IPS-NIHi7 (cell line): ENCODE measurements around the gene NPHS1.
"Not testable (repeated sequence)": the region's sequence is repeated elsewhere in the genome, so short reads cannot be mapped to it uniquely, and the experiment has no call there.

Source experiments
- DNase-seq: peaks from one replicate; pipeline ENCODE4 v3.0.0; 2012; ENCODE audit warnings: mixed read lengths; ENCODE audit errors: extremely low spot score

The NPHS1 gene

GRCh38 chr19:35848486-35848885, 3.8 kb downstream of the NPHS1 start:
- DNase-seq: no peak

DNA sequence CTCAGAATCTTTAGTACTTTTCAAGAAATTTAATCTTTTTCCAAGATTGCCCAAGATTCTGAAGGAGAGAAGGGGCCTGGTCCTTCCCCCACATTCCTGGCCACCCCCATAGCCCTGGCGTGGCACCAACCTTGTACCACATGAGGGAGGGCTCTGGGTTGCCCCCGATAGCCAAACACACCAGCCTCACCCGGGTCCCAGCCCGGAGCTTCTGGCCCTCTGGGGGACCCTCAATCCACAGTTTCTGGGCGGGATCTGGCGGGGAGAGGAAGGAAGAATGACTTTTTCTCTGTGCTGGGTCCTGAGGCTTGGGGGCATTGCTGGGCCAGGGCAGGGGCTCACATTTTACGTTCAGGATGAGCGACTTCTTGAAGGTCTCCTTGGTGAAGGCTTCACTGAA, 4.4 kb downstream of the NPHS1 start:
- no peak for DNase-seq

- DNase-seq: peak; percentile 63
These were observed 6.2 kb downstream of the NPHS1 start for GRCh38 chr19:35846038-35846668.

DNA sequence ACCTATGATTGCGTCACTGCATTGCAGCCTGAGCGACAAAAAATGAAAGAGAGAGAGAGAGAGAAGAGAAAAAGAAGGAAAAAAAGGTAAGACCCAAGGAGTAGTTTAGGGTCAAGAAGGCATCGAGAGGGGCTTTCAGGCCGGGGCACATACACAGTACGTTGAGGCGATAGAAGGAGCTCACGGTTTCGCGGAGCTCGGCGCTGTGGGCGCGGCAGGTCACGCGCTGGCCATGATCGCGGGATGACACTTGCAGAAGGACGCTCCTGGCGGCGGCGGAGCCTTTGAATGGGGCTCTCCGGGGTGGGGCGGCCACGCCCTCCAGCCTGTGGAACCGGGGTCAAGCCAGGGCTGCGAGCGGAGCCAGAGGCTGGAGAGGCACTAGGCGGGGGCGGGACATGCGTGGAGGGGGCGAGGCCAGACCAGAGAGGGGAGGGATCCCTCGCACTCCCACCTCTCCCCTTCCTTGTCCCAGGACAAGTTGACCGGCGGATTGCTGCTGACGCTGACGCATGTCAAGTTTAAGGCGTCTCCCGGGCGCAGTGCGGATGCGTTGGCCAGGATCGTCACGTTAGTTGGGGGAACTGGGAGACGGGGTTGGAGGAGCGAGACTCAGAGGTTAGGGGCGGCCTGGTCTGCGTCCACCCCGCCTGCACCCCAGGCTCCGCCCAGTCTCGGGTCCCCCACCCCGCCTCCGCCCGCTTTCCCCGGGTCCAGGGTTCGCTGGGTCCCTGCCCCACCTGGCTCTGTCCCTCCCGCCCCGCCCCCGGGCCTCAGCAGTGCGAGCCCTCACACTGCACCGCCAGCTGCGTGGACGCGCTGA, 6.9 kb downstream of the NPHS1 start:
- peak; percentile 48 for DNase-seq

GRCh38 chr19:35844482-35845214, 7.7 kb downstream of the NPHS1 start:
- no peak for DNase-seq

GRCh38 chr19:35843676-35844481, 8.4 kb downstream of the NPHS1 start:
- DNase-seq: peak; percentile 96

DNA sequence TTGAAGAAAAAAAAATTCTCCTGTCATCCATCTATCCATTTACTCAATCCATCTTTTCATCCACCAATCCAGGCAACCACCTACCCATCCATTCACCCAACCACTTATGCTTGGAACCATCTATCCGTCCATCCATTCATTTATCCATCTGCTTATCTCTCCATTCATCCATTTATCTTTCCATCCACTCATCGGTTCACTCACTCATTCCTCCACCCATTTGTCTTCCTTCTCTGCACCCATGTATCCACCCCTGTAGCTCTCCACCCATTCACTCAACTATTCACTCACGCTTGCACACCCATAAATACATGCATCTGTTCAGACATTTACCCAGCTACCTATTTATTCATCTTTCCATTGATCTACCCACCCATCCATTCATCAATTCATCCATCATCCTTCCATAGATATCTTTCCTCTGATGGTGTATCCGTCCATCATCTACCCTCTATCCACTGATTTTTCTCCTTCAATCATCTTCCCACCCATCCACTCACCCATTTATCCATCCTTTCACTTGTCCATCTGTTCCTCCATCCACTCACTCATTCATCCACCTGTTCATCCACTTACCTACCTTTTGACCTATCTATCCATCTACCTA, 9.5 kb downstream of the NPHS1 start:
- no peak for DNase-seq

DNA sequence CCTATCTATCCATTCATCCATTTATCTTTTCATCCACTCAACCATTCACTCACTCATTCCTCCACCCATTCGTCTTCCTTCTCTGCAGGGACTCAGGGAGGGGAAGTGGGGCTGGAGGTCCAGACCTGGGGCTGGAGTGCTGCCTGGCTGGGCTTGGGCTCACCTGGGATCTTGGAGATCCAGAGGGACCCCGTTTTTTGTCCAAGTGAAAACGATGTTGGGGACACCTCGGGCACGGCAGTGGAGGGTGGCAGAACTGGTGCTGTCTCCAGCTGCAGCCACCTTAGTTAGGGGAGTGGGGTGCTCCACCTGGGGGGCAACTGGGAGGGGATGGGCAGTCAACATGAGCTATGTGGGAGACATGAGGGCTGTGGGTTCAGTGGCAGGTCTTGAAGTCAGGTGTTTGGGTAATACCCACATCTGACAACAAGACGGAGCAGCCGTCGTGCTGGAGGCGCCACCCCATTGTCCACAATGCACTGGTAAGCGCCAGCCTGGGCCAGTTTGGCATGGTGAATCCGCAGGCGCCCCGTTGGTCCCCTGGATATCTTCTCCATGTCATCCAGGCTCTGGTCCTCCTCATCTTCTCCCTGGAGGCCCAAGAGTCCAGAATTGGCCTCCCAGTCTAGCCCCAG, 10.2 kb downstream of the NPHS1 start:
- no peak for DNase-seq

DNA sequence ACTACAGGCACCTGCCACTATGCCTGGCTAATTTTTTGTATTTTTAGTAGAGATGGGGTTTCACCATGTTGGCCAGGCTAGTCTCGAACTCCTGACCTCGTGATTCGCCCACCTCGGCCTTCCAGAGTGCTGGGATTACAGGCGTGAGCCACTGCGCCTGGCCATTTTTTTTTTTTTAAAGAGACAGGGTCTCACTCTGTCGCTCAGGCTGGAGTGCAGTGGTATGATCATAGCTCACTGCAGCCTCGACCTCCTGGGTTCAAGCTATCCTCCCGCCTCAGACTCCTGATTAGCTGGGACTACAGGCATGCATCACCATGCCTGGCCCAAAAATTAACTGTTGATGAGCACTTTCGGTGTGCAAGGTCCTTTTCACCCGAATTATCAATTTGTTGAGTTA, 16.2 kb downstream of the NPHS1 start:
- not testable (repeated sequence) for DNase-seq

DNA sequence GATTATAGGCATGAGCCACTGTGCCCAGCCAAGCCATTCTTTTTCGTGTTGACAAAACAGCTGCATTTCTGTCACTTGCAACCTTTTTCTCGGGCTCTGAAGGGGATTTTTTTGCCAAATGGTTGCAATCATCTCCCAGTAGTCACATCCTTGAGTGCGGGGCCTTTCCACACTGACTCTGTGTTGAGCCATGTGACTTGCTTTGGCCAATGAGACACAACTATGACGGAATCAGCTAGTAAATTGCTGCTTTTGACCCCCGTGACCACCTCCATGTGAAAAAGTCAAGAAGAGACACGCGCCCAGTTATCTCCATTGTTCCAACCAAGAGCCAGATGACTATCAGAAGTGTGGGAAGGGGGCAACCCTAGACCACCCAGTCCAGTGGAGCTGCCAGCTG, 18.3 kb downstream of the NPHS1 start:
- DNase-seq: no peak

DNA sequence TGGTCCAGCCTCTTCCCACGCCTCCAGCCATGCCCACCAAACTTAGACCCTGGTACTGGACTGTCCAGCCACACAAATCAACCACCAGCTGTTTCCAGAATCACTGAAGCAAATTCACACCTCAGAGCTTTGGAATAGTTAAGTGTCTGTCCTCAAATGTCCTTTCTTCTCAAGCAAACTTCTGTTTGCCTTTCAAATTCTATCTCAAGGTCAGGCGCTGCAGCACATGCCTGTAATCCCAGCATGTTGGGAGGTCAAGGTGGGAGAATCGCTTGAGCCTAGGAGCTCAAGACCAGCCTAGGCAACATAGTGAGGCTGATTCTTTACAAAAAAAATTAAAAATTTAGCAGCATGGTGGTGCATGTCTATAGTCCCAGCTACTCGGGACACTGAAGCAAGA, 20.2 kb downstream of the NPHS1 start:
- DNase-seq: no peak

DNA sequence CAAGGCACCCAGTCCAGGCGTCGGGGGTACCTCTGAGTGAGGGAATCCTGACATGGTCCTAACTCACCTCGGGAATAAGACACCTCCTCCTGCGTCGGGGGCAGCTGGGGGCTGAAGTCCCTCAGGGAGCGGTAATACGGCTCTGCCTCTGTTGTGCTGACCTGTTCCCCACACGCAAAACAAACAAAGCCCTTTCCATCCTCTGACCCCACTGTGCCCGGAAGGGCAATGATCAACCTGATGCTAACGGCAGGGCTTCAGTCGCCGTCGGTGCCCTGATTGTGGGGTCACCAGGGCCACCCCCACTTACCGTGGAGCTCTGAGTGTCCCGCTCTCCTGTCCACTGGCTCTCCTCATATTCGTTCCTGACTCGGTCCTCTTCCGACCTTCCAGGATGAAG, 21.3 kb downstream of the NPHS1 start:
- no peak for DNase-seq

- peak; percentile 87 for DNase-seq
These were observed 23.5 kb downstream of the NPHS1 start for GRCh38 chr19:35828692-35829301.

GRCh38 chr19:35824150-35824549, 28.2 kb downstream of the NPHS1 start:
- DNase-seq: no peak

DNA sequence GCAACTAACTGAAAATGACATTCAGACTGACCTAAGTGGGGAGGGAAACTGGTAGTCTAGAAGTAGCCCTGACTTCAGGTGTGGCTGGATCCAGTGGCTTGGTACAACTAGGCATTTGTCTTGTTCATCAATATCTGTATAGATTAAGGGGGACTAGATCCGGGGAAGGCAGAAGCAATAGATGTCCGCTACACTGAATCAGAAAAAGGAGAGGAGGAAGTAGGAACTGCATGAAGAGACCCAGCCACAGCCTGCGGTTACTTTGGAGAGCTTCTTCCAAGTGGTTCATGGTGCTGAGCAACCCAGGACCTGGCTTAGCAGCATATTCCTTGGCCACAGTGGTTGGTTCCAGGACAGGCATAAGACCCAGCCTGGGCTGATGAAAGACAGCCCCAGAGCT, 29.7 kb downstream of the NPHS1 start:
- no peak for DNase-seq

DNA sequence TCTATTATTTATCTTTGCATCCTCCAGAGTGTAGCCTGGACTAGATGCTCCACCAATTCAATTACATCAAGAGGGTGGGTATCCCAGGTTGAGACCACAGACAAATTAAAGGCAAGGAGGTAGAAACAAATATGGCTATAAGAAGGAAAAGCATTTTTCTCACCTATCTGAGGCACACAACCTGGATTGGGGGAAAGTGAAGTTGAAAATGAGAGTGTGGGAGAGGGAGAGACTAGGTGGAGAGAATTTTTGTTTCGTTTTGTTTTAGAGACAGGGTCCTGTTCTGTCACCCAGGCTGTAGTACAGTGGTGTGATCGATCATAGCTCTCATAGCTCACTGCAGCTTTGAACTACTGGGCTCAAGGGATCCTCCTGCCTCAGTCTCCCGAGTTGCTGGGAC, 33.9 kb downstream of the NPHS1 start:
- DNase-seq: no peak

DNA sequence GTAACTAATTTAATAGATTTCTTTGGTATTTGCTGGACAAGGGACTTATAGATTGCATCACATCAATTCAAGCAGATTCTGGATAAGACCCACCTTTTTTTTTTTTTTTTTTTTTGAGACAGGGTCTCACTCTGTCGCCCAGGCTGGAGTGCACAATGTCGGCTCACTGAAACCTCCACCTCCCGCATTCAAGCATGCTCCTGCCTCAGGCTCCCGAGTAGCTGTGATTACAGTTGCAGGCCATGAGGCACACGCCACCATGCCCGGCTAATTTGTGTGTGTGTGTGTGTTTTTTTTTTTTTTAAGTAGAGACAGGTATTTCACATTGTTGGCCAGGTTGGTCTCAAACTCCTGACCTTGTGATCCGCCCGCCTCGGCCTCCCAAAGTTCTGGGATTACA, 35.5 kb downstream of the NPHS1 start:
- DNase-seq: no peak

- no peak for DNase-seq
These were observed 36.0 kb downstream of the NPHS1 start for GRCh38 chr19:35816262-35816661.

GRCh38 chr19:35813043-35813890, 39.0 kb downstream of the NPHS1 start:
- DNase-seq: no peak
